ENCODE results near the gene CCDC57. TPM values are rescaled to one million over a fixed set of nuclear protein-coding genes. Genes with fewer than 3 reads are reported as not detected.

CCDC57 gene
- total RNA-seq, 1 donor from 2014 or later: 37.2 TPM

DNA sequence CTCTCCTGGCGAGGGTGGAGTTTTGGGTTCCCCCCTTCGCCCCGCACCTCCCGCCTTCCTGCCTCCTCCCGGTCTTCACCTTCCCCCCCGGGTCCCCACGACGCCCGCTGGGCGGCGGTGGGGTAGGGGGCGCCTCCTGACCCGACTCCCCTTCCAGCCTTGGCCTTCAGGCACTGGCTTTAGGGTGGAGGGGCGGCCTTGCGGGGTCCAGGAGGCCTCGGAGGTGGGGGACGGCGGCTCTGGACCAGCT is 18.6 kb upstream of the CCDC57 start:
- no peaks in the 10 kb centered on the region for H3K9me3 Mint-ChIP-seq (ENCODE audit: unreplicated experiment)

DNA sequence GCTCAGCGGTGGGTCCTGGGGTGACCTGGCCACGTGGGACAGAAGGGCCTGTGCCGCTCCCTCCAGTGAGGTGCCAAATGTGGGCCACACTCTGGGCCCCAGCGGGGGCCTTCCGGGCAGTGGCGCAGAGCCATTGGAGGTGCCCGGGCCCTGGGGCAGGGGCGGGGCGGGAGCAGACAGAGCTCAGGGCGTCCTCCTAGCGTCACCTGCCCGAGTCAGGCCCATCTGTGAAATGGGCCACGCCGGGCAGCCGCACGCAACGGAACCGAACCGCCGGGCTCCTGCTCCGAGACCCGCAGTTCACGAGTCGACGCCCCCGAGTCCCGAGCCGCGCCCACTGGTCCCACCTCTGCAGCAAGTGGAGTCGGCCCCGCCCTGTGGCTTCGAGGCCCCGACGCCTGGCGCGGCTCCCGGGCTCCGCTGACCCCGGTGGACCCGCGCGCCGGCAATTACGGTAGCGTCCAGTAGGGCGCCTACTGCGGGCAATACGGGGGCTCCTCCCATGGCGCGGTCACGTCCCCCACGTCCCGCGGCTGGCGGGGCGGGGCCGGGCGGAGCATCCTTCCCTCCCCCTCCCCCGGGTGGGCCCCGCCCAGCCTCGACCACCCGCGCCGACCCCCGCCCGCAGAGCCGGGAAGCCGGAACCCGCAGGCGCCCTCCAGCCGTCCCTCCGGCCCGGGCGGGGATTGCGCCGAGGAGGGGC is 18.1 kb upstream of the CCDC57 start:
- H3K36me3 Mint-ChIP-seq (ENCODE audit: low read depth, unreplicated experiment): no peaks in the 10 kb centered on the region
- peak; percentile 86 for DNase-seq (ENCODE audit: low spot score)
- TF ChIP-seq, protein P1, sequence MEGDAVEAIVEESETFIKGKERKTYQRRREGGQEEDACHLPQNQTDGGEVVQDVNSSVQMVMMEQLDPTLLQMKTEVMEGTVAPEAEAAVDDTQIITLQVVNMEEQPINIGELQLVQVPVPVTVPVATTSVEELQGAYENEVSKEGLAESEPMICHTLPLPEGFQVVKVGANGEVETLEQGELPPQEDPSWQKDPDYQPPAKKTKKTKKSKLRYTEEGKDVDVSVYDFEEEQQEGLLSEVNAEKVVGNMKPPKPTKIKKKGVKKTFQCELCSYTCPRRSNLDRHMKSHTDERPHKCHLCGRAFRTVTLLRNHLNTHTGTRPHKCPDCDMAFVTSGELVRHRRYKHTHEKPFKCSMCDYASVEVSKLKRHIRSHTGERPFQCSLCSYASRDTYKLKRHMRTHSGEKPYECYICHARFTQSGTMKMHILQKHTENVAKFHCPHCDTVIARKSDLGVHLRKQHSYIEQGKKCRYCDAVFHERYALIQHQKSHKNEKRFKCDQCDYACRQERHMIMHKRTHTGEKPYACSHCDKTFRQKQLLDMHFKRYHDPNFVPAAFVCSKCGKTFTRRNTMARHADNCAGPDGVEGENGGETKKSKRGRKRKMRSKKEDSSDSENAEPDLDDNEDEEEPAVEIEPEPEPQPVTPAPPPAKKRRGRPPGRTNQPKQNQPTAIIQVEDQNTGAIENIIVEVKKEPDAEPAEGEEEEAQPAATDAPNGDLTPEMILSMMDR (IDR thresholded peaks at IDR 0.05; ENCODE audit: unreplicated experiment): peak; percentile 69
- no peak overlapping the region for H3K27ac Mint-ChIP-seq (ENCODE audit: unreplicated experiment)
- peaks cover 2% of the 10 kb centered on the region for H3K27me3 Mint-ChIP-seq (ENCODE audit: unreplicated experiment)
- peaks cover 5% of the 10 kb centered on the region for H3K4me1 Mint-ChIP-seq (ENCODE audit: unreplicated experiment)
- no peaks in the 10 kb centered on the region for H3K9me3 Mint-ChIP-seq (ENCODE audit: unreplicated experiment)
- H3K4me3 Mint-ChIP-seq (ENCODE audit: unreplicated experiment): no peak overlapping the region

More for the DNA sequence above, 18.6 kb upstream of the CCDC57 start:
- Mint-ChIP-seq H3K4me1 (ENCODE audit: unreplicated experiment) (peaks cover 5% of the 10 kb centered on the region), H3K36me3 (ENCODE audit: low read depth, unreplicated experiment) (no peaks in the 10 kb centered on the region), H3K27ac (ENCODE audit: unreplicated experiment) (no peak overlapping the region), H3K4me3 (ENCODE audit: unreplicated experiment) (no peak overlapping the region), H3K27me3 (ENCODE audit: unreplicated experiment) (peaks cover 3% of the 10 kb centered on the region)
- DNase-seq (ENCODE audit: low spot score): no peak
- TF ChIP-seq, protein P1 (IDR thresholded peaks at IDR 0.05; ENCODE audit: unreplicated experiment): peak; percentile 15

DNA sequence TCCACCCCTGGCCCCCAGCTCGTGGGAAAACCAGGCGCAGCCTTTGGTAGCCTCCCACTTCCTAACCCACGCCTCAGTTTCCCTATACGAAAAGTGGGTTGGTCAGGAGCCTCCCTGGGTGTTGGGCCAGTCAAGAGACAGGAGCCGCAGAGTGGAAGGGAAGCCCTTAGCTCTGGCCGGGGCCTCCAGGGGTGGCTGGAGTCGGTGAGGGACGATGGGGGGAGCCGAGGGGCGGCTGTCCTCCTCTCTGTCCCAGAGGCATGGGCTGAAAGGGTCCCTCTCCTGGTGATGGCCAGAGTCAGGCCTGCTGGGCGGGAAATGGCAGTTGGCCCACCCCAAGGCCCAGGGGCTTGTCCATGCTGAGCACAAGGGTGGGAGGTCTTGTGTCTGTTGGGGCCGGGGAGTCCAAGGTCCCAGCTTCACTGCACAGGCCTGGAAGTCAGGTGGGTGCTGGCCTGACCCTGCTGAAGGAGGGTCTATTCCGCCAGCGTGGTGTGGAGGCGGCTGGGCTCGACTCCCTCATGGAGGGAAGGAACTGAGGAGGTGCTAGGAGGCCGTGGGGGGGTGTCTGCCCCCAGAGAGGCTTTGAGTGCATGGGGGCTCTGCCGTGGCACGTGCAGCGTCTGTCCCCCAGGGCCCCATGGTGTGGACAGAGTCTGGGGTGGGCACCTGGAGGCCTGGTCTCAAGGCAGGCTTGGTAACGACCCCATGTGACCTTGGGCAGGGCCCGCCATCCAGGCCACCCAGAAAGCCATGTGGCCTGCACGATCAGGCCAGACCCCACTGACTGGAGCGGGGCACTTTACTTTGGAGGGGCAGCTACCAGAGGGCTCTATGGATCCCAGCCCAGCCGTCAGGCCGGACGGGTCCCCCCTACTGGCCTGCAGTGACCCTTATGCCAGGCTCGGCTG is 17.3 kb upstream of the CCDC57 start:
- TF ChIP-seq, protein P1 (IDR thresholded peaks at IDR 0.05; ENCODE audit: unreplicated experiment): no peak
- H3K36me3 Mint-ChIP-seq (ENCODE audit: low read depth, unreplicated experiment): no peaks in the 10 kb centered on the region
- peaks cover 5% of the 10 kb centered on the region for H3K4me1 Mint-ChIP-seq (ENCODE audit: unreplicated experiment)
- DNase-seq (ENCODE audit: low spot score): no peak
- peak overlapping the region; percentile 90 for H3K4me3 Mint-ChIP-seq (ENCODE audit: unreplicated experiment)
- peak overlapping the region; percentile 78 for H3K27ac Mint-ChIP-seq (ENCODE audit: unreplicated experiment)
- peaks cover 2% of the 10 kb centered on the region for H3K27me3 Mint-ChIP-seq (ENCODE audit: unreplicated experiment)
- no peaks in the 10 kb centered on the region for H3K9me3 Mint-ChIP-seq (ENCODE audit: unreplicated experiment)

DNA sequence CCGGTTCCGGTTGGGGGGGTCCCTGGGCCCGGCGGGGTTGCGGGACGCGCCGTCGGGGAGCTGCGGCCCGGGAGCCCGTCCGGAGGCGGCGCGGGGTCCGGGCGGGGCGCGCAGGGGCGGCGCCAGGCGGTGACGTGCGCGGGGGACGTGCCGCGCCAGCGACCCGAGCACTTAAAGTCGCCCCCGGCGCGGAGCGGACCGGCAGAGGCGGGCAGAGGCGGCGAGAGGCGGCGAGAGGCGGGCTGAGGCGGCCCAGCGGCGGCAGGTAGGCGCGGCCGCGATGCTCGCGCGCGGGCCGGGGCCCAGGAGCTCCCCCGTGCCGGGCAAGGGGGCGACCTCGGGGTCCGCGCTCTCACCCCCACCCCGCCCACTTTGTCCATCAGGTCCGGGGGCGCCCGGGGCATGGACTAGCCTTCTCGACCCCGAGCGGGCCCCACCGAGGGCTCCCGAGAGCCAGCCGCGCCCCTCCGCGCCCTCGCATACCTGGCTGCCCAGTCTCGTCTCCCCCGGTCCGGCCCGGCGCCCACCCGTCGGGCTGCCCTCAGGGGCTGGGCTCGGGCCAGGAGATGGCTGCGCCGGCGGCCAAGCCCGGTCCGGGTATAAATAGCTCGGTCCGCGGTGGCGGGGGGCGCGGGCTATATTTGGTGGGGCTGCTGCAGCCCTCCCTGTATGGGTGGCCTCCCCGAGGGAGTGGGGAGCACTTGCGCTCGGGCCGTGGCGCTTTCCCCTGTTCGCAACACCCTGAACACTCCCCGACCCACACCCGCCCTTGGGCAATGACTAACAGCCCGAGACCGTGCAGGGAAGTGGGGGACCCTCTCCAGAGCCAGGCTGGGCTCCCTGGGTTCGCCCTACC is 16.4 kb upstream of the CCDC57 start, which contains the start of gene SLC16A3:
SLC16A3 (plus strand) TSS at position 201 of the 856 bp plus-strand sequence. CDS start 6,967 bp downstream, outside the sequence.
- Mint-ChIP-seq H3K4me3 (ENCODE audit: unreplicated experiment) (peak within 1 kb of the TSS; percentile 90), H3K27me3 (ENCODE audit: unreplicated experiment) (peaks cover 2% of the 10 kb centered on the region), H3K27ac (ENCODE audit: unreplicated experiment) (peak within 1 kb of the TSS; percentile 78), H3K9me3 (ENCODE audit: unreplicated experiment) (no peaks in the 10 kb centered on the region), H3K36me3 (ENCODE audit: low read depth, unreplicated experiment) (no peaks in the 10 kb centered on the region), H3K4me1 (ENCODE audit: unreplicated experiment) (peaks cover 5% of the 10 kb centered on the region)
- TF ChIP-seq, protein P1 (IDR thresholded peaks at IDR 0.05; ENCODE audit: unreplicated experiment): no peak
- peak; percentile 62 for DNase-seq (ENCODE audit: low spot score)

Data from endothelial cell (in vitro differentiated cells).